Measurements from ENCODE around the gene KIF3B. TPM values are rescaled to one million over a fixed set of nuclear protein-coding genes. Genes with fewer than 3 reads are reported as not detected.

The KIF3B gene
- total RNA-seq, 2 donors from 2014 or later, result 41.7 to 49.2 TPM

GRCh38 chr20:32291166-32291565, 13.7 kb downstream of the KIF3B start:
- Histone ChIP-seq H3K4me1 (peaks cover 13% of the 10 kb centered on the region), H3K27ac (no peak overlapping the region), H3K27me3 (no peaks in the 10 kb centered on the region), H3K4me3 (no peak overlapping the region), H3K9ac (ENCODE audit: low read depth in 2 of 2, low read length in 2 of 2) (no peak overlapping the region), H3K36me3 (no peaks in the 10 kb centered on the region), H3K9me3 (no peaks in the 10 kb centered on the region)
- intact Hi-C loops (cut with DNase I), result no loop called here
- no peak for DNase-seq
- TF ChIP-seq CTCF (IDR thresholded peaks at IDR 0.05), result no peak

- no peak for TF ChIP-seq CTCF (IDR thresholded peaks at IDR 0.05)
- intact Hi-C loops (cut with DNase I), result no loop called here
- Histone ChIP-seq H3K9ac (ENCODE audit: low read depth in 2 of 2, low read length in 2 of 2) (no peak overlapping the region), H3K9me3 (no peaks in the 10 kb centered on the region), H3K36me3 (no peaks in the 10 kb centered on the region), H3K4me1 (peaks cover 6% of the 10 kb centered on the region), H3K27me3 (no peaks in the 10 kb centered on the region), H3K4me3 (no peak overlapping the region), H3K27ac (no peak overlapping the region)
- no peak for DNase-seq
These were observed 15.1 kb downstream of the KIF3B start for GRCh38 chr20:32292548-32292947.

GRCh38 chr20:32294071-32294470, 16.6 kb downstream of the KIF3B start:
- TF ChIP-seq CTCF (IDR thresholded peaks at IDR 0.05), result no peak
- H3K27me3 ChIP-seq, result no peaks in the 10 kb centered on the region
- H3K9me3 ChIP-seq, result no peaks in the 10 kb centered on the region
- H3K9ac ChIP-seq (ENCODE audit: low read depth in 2 of 2, low read length in 2 of 2), result no peak overlapping the region
- intact Hi-C loops (cut with DNase I), result no loop called here
- DNase-seq, result no peak
- no peaks in the 10 kb centered on the region for H3K36me3 ChIP-seq
- no peak overlapping the region for H3K4me3 ChIP-seq
- no peak overlapping the region for H3K27ac ChIP-seq
- peaks cover 3% of the 10 kb centered on the region for H3K4me1 ChIP-seq

GRCh38 chr20:32296412-32296811, 19.0 kb downstream of the KIF3B start:
- intact Hi-C loops (cut with DNase I), result no loop called here
- no peak for TF ChIP-seq CTCF (IDR thresholded peaks at IDR 0.05)
- Histone ChIP-seq H3K9me3 (no peaks in the 10 kb centered on the region), H3K4me3 (no peak overlapping the region), H3K27me3 (no peaks in the 10 kb centered on the region), H3K4me1 (no peaks in the 10 kb centered on the region), H3K27ac (no peak overlapping the region), H3K36me3 (no peaks in the 10 kb centered on the region), H3K9ac (ENCODE audit: low read depth in 2 of 2, low read length in 2 of 2) (no peak overlapping the region)
- no peak for DNase-seq

GRCh38 chr20:32296819-32297420, 19.5 kb downstream of the KIF3B start:
- H3K4me1 ChIP-seq, result no peaks in the 10 kb centered on the region
- no peak overlapping the region for H3K9ac ChIP-seq (ENCODE audit: low read depth in 2 of 2, low read length in 2 of 2)
- H3K27me3 ChIP-seq, result no peaks in the 10 kb centered on the region
- DNase-seq, result no peak
- no peak overlapping the region for H3K27ac ChIP-seq
- intact Hi-C loops (cut with DNase I), result no loop called here
- no peaks in the 10 kb centered on the region for H3K9me3 ChIP-seq
- TF ChIP-seq CTCF (IDR thresholded peaks at IDR 0.05), result no peak
- H3K4me3 ChIP-seq, result no peak overlapping the region
- H3K36me3 ChIP-seq, result no peaks in the 10 kb centered on the region

All from colonic mucosa (tissue), 4 donors.